Skeletal muscle cell (primary cell): ENCODE results near the gene MTERF4.

ENCODE experiments used
- DNase-seq: peaks from one replicate; pipeline ENCODE4 v3.0.0-alpha.2; 2010; ENCODE audit warnings: low read depth
- H3K4me3 ChIP-seq: 2 replicates; pipeline ENCODE4 v1.5.1; 2011; ENCODE audit warnings: low read depth, mild to moderate bottlenecking, control low read depth, low read length, moderate library complexity

The MTERF4 gene

DNA sequence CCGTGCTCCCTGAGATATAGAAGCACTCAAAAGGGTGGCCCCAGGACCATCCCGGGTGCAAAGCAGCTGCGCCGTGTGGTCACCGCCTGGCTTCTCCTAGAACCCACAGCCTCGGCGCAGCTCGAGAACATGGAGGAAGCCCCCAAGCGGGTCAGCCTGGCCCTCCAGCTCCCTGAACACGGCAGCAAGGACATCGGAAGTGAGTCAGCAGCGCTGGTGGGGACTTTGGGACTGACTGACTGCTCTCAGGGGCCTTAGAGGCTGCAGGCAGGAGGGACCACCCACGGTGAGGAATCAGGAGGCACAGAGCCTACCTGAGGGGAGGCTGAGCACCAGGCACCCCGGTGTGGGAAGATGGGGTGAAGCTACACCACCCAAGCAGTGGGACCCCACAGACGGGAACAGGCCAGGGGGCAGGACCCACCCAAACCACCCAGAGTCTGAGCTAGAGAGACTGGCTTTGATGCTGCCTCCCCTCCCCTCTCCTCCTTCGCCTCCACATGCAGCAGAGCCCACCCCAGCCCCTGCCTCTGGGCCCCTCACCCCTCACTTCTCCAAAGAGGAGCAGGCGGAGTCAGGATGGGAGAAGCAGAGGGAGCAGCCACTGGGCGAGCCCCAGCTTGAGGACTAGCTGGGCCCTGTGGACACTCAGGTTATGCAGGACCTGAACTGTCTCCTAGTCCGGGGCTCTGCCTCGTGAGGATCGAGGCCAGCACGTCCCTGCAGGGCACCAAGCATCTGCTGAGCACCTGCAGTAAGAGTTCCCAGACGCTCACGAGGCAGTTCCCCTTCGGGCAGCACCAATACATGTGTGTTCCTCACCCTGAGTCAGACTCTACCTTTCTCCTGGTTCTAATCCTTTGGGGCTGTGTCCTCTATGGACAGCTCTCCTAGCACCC, 28.7 kb downstream of the MTERF4 start:
- no peak overlapping the region for H3K4me3 ChIP-seq
- DNase-seq, result no peak

DNA sequence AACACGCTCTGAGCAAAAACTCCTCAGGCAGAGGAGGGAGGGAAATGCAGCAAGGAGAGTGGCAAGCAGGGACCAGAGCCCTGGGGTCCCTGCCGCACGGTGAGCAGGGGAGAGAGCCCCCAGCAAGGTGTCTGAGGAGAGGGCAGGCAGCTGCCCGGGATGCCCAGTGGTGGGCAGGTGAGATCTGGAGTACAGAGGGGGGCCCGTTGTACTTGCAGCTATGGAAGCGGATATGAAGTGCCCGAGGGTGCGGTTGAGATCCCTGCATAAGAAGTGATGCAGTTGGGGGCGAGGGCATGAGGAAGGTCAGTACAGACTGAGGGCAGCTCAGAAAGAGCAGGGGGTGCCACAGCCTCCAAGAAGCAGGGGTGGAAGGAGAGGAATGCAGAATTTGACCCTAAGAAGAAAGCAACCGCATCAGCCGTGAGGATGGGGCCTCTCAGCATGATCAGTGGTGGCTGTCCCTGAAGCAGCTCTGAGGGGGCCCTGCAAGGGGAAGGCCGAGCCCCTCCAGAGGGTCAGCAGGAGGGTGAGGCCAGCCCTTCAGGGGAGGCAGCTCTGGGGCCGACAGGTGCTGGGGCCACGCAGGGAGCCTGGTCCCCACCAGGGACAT, 29.4 kb downstream of the MTERF4 start:
- no peak for DNase-seq
- H3K4me3 ChIP-seq, result no peak overlapping the region

DNA sequence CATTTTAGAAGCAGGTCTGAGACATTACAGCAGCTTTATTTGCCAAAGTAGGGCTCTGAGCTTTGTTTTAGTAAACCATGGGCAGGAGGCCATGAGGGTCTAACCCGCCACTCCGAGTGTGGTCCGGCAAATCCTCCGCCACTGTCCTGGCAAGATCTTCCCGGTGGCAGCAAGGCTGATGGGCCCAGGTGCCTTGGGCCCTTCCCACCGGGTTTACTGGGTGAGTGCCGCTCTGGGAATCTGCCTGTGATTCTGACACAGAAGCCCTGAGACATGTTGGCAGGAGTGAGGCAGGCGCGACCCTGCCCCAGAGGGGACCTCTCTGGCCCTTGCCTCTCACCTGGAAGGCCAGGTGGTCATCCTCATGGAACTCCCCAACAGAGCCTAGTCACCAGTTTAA, 29.9 kb downstream of the MTERF4 start:
- H3K4me3 ChIP-seq, result no peak overlapping the region
- DNase-seq, result no peak

DNA sequence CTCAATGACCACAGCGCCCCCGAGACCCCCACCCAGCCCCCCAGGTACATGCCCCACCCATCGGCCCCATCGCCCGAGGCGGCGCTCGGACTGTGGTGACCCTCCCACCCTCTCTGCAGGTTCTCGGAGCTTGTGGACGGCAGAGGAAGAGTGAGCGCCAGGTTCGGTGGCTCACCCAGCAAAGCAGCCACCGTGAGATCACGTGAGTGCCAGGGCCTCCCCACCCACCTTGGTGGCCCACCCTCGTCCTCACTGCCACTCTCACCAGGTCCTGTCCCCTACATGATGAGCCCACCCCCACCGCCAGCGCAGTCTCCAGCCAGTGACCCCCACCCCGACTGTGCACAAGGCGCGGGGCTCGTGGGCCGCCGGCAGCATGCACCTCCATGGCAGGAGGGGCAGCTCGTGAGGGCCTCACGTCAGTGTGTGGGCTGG, 30.4 kb downstream of the MTERF4 start:
- DNase-seq, result no peak
- H3K4me3 ChIP-seq, result no peak overlapping the region

DNA sequence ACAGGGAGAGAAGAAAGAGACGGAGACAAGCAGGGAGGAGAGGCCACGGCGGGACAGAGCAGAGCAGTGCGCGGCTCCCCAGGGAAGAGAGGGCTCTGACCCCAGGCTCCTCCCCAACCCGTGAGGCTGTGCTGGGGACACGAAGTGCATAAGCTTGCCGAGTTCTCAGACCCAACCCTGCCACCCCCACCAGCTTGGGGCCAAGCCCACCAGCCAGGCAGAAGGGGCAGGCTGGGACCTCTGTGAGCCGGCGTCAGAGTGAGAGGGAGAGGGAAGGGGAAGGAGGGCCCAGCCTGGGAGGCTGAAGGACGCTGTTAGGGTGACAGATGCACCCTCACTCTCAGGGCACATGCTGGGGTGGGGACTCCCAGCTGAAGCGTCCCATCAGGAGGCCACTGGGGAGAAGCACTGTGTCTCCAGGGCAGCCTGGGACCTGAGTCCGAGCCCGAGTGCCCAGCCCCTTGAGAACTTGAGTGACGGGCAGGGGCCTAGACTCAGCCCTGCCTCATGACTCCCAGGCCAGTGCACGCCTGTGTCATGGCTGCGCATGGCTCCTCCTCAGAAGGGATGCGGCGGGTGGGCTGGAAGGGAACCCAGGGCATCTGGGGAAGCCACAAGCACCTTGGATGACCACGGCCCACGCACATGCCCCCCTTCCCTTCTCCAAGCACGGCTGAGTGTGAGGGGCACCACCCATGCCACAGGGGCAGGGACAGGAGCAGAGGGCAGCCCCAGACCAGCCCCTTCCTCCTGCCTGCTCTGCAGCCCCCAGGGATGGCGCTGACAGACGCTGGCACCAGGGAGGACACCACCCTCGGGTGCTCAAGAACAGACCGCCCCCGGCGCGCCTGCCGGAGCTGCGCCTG, 31.0 kb downstream of the MTERF4 start:
- no peak for DNase-seq
- no peak overlapping the region for H3K4me3 ChIP-seq

DNA sequence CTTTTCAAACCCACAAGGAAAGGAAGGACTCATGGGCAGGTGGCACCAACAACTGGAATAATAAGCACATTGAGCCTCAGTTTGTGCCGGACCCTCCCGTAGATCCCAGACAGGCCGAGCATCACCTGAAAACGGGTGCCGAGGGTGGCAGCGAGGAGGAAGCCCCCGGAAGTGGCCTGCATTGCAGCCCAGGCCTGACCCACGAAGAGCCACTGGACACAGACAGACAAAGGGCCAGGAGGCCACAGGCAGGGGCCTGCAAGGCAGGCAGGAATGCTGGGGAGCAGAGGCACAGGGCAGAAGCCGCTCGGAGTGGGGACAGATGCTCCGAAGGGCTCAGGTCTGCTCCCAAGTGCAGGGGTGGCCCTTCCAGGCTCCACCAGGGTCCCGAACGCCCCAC, 31.7 kb downstream of the MTERF4 start:
- no peak overlapping the region for H3K4me3 ChIP-seq
- DNase-seq, result no peak

DNA sequence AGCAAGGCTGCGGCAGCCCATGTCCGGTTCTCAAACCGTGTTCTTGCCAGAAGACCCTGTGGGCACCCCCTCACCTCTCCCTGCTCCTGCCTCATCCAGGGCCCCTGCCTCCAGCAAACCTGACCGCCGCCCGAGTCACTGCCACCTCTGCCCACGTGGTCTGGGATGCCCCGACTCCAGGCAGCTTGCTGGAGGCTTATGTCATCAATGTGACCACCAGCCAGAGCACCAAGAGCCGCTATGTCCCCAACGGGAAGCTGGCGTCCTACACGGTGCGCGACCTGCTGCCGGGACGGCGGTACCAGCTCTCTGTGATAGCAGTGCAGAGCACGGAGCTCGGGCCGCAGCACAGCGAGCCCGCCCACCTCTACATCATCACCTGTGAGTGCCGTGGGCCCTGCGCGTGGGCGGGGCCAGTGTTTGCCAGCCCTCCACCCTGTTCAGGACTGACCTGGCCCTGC, 32.2 kb downstream of the MTERF4 start:
- H3K4me3 ChIP-seq, result no peak overlapping the region
- DNase-seq, result no peak

DNA sequence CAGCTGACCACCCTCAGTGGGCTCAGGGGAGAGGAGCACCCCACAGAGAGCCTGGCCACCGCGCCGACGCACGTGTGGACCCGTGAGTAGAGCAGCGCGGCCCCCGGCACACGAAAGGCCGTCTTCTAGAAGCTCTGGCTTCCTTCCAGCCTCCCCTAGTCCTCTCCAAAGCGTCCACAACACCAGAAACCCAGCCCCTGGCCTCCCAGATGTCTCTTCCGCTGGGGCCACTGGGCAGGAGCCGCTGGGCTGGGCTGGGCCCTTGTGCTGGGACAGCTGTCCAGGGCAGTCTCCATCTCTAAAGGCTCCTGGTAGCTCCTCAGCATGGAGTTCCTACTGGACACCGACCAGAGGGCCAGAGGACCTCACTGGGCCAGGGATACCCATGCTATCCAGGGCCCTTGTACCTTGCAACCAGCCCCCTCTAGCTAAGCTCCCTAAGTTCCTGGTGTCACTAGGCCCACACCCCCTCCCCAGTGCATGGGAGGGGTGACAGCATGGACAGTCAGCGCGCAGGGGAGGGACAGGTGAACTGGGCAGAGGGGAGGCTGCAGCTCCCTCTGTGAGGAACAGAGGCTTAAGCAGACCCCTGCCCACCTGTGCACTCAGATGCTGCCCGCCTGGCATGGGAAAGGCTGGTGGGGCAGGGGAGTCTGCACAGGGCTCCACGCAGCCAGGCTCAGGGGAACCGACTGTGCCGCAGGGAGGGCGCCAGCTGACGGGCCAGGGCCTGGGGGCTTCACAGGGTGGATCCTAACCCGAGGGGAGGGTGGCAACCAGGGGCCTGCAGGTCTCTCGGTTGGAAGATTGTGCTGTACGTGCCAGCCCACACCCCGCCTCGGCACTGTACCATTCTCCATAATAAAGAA, 32.9 kb downstream of the MTERF4 start:
- DNase-seq, result no peak
- no peak overlapping the region for H3K4me3 ChIP-seq

DNA sequence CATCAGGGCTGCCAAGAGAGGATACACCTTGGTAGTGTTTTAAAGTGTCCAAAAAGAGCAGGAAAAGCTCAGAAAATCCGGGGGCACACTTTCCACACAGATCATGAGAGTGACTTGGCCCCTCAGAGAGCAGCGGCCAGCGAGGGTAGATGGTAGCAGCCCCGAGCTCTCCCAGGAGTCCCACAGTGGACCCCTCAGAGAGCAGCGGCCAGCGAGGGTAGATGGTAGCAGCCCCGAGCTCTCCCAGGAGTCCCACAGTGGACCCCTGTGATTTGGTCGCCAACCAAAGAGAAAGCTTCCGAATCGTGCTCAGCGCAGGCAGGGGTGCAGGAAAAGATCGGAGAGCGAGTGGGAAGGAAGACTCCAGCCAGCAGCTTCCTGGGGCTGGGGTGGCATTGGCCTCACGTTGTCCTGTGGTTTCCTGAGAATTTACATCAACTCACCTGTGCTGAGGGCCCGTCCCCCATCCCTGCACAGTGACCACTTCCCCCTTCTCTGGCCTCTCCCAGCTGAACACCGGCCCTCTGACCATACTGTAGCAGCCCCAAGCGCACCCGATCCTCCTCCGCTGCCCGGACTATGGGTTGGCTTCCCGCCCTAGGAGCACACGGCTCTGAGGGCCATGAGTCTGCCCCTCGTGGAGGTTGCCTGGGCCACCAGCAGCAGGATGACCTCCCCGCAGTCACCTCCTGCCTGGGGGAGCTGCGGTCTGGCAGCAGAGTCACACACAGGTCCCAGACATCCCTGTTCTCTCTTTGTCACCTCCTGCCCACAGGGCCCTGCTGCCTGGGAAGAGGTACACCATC, 33.7 kb downstream of the MTERF4 start:
- no peak for DNase-seq
- no peak overlapping the region for H3K4me3 ChIP-seq

DNA sequence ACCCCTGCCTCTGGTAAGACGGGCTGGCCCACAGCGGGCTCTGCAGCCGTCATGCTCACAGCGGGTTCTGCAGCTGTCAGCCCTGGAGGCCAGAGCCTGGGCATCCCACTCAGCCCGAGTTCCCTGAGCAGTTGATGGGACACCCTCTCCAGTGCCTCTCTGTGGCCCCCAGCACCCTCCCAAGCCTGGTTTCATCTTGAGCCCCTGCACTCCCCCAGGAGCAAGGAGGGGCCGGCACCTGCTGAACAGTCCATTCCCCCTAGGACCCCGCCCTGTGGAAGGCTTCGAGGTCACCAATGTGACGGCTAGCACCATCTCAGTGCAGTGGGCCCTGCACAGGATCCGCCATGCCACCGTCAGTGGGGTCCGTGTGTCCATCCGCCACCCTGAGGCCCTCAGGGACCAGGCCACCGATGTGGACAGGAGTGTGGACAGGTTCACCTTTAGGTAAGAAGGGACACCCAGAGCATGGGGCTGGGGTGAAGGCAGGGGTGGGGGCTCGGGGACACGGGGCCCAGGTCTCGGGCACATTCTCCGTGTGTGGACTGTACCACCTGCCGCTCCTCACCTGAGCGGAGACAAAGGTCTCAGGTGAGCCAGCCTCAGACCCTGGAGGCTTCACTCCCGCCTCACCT, 34.5 kb downstream of the MTERF4 start:
- no peak overlapping the region for H3K4me3 ChIP-seq
- no peak for DNase-seq

DNA sequence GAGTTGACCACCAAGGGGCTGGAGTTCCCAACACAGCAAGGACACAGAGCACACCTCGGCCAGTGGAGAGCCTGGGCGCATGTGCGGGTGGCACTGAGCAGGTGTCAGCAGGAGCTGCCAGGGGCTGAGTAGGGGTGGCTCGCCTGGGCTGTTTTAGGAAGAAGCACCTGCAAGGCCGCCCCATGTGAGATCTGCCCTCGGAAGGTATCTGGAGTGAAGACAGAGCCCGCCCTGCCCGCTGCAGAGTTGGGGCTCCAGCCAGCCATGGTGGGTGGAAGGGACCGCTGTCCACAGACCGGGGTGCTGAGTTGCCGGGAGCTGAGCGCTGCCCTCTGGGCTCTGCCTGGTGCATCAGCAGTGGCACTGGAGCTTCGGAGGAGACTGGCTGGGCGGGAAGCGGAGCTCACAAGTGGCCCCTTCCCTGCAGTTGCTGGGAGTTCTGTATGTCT, 35.2 kb downstream of the MTERF4 start:
- no peak overlapping the region for H3K4me3 ChIP-seq
- DNase-seq, result no peak

DNA sequence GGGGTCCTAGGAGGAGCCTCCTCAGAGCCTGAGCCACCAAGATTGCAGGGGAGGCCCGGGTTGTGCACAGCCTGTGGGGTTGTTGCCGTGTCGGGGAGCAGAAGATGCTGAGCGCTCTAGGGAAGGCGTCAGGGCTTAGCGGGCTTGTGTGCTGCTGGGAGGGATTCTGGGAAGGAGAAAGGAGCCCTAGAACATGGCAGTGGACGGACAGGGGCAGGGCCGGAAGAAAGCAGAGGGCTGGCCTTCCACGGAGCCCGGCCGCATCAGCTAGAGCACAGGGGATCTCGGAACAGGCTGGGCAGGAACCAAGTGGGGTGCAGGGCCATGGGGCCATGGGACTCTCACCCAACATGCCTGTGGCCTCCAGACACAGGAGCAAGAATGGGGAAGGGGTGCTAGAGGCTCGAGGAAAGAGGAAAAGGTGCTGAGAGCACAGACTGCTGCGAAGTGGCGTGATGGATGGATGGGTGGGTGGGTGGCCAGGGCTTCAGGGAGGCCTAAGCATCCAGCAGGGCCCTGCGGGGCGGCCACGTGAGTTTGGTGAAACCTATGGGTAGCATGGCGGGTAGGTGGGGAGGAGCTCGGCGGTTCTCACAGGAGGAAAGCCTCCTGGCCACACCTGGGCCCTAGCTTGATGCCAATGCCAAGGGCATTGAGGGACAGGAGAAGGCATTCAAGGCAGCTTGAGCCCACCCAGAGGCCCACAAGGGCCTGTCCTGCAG, 35.8 kb downstream of the MTERF4 start:
- H3K4me3 ChIP-seq, result no peak overlapping the region
- DNase-seq, result no peak

DNA sequence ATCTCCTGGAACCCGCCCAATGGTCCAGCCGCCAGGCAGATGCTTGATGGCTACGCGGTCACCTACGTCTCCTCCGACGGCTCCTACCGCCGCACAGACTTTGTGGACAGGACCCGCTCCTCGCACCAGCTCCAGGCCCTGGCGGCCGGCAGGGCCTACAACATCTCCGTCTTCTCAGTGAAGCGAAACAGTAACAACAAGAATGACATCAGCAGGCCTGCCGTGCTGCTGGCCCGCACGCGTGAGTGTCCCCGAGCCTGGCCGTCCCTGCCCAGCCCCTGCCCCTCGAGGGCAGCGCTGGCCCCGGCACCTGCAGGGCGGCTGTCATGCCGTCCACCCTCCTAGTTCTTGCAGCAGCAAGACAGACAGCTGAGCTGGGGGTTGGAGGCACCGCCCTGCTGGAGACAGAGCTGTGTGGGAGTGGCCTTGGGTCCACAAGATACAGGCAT, 36.7 kb downstream of the MTERF4 start:
- no peak overlapping the region for H3K4me3 ChIP-seq
- no peak for DNase-seq

DNA sequence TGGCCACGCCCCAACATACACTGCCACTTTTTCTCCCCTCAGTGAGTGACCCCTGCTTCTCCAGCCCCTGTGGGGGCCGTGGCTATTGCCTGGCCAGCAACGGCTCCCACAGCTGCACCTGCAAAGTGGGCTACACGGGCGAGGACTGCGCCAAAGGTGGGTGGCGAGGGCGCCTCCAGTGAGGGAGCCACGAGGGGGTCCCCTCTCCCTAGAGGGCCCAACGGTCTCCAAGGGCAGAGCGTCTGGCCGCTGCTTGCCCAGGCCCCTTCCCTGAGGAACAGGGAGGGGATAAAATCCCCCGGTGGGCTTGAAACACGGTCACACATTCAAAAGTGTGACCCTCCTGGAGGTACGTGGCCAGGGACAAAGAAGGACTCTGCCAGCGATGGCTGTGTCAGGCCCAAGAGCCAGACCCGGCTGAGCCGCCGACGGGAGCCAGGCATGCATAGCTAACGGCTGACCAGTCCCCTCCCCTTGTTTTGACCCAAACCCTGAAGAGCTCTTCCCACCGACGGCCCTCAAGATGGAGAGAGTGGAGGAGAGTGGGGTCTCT, 37.2 kb downstream of the MTERF4 start:
- no peak overlapping the region for H3K4me3 ChIP-seq
- DNase-seq, result no peak

DNA sequence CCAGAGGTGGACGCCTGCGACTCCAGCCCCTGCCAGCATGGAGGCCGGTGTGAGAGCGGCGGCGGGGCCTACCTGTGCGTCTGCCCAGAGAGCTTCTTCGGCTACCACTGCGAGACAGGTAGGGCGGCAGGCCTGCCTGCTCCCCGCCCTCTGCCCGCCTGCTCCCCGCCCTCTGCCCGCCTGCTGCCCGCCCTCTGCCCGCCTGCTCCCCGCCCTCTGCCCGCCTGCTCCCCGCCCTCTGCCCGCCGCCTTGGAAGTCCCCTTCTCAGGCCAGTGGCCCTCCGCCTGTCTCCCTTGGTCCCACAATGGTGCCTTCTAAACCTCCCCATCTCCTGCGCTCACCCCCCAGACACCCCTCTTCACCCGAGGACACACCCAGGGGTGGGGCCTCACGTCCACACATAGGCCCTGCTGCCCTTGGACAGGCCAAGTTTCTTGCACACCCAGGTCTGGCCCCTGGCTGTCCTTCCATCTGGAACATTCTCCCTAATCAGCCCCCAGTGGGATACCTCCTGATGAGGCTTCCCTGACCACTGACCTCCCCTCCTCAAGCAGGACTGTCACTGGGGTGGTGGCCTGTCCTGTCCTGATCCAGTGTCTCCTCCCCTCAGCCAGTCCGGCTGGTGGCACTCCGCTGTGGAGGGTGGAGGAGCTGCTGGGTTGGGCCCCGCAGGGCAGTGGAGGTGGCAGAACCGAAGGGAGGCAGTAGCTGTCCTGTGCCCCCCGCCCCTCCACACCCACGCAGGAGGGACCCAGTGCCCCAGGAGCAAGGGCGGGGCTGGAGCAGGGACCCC, 37.9 kb downstream of the MTERF4 start:
- no peak overlapping the region for H3K4me3 ChIP-seq
- DNase-seq, result no peak

DNA sequence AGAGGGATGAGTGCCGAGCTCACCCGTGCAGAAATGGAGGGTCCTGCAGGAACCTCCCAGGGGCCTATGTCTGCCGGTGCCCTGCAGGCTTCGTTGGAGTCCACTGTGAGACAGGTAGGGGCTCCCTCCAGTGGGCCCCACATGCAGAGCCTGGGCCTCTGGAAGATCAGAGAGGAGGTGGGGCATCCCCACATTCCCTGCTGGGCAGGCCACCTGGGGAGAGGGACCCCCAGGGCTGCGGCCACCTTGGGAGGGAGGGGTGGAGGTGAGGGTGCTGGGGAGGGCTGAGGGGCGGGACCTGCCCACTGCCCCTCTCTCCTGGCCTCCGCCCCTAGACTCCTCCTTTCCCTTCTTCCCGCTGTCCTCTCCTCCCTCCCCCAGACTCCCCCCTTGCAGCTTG, 38.5 kb downstream of the MTERF4 start:
- DNase-seq, result no peak
- H3K4me3 ChIP-seq, result no peak overlapping the region
